ENCODE results near the gene E4F1. TPM values are rescaled to one million over a fixed set of nuclear protein-coding genes. Genes with fewer than 3 reads are reported as not detected.

E4F1 gene
- total and polyA plus RNA-seq, 9 of the 15 experiments (the other 6 are each of a cell fraction or from before 2014, with no cell fraction given) = 0.48 to 94.9 (median 20.4) TPM

GRCh38 chr16:2178321-2179106 lies 44.9 kb upstream of the E4F1 start:
- ChIA-PET CTCF (ENCODE audit: low intra/inter-chr PET ratio) (no interaction called here), POLR2A (interaction anchor here (0.5 to 1.1 kb wide), 3 partner anchors 11 to 110 kb away, joined by 3 to 7 read pairs (median 3); no protein-coding TSS in a partner anchor)
- H4K20me1 ChIP-seq (replicated peaks; ENCODE audit: control insufficient read depth, insufficient read depth, low read length) = no peaks in the 10 kb centered on the region; the same call in 1 of the 2 replicates
- no TSS peak for BruUV-seq (replicated peaks)
- H3K79me2 ChIP-seq (ENCODE audit: control insufficient read depth, insufficient read depth, low read length) = no peaks in the 10 kb centered on the region
- DNase-seq (ENCODE audit: extremely low read depth in 1 of 4, low spot score in 3 of 4) = peak; percentile 85 to 97 (median 92)
- peaks cover 39% of the 10 kb centered on the region; the same call in 1 of the 3 replicates for H3K36me3 ChIP-seq (ENCODE audit: control insufficient read depth, insufficient read depth, low read length)
- H3K9ac ChIP-seq (ENCODE audit: insufficient read depth in 1 of 2, low read depth in 2 of 2, low read length in 2 of 2) = no peak overlapping the region
- no peaks in the 10 kb centered on the region for H3K27me3 ChIP-seq (ENCODE audit: control insufficient read depth in 2 of 2, insufficient read depth in 2 of 2, low read length in 2 of 2)
- in situ Hi-C loops (cut with MboI) (no loop called here), intact Hi-C loops (cut with micrococcal nuclease) (no loop called here)
- no peak overlapping the region for H3K27ac ChIP-seq (ENCODE audit: extremely low read depth, low read depth, low read length)
- ATAC-seq = peak; percentile 94
- H3K9me3 ChIP-seq (replicated peaks; ENCODE audit: control insufficient read depth, insufficient read depth, low read depth, low read length) = no peaks in the 10 kb centered on the region
- H3K9me1 ChIP-seq (ENCODE audit: control insufficient read depth, insufficient read depth, low read length) = no peaks in the 10 kb centered on the region
- H2AFZ ChIP-seq (ENCODE audit: low read depth, low read length) = no peak overlapping the region
- WGBS (ENCODE audit: insufficient coverage, low coverage, missing lambda C conversion rate) = 82% methylated on average over 23 of the region's 106 CpGs
- H3K4me2 ChIP-seq (ENCODE audit: insufficient read depth, low read length) = no peak overlapping the region
- H3K4me3 ChIP-seq = no peak overlapping the region
- H3K4me1 ChIP-seq (replicated peaks in 1 of 2; ENCODE audit: control insufficient read depth in 2 of 2, insufficient read depth in 2 of 2, low read length in 2 of 2) = peaks cover 2 to 81% of the 10 kb centered on the region in 2 experiments; a peak in 3 of 5 replicates
- peak; percentile 83 for FAIRE-seq
- TF ChIP-seq E2F6 (IDR thresholded peaks at IDR 0.05; ENCODE audit: borderline replicate concordance in 1 of 2, extremely low read depth in 1 of 2, insufficient read depth in 1 of 2, insufficient read length in 1 of 2, low read depth in 1 of 2, low read length in 1 of 2, poor library complexity in 1 of 2, severe bottlenecking in 1 of 2) (peak; percentile 89 to 99), ERF (CRISPR knock-in tag; IDR thresholded peaks at IDR 0.05) (0 out of 2 replicates have a peak, but pooled peaks have one; percentile 64), POLR2AphosphoS2 (IDR thresholded peaks at IDR 0.05; ENCODE audit: low read length) (peak; percentile 81; the same call in 1 of the 2 replicates), CREB1 (IDR thresholded peaks at IDR 0.05) (peak; percentile 56; the same call in 1 of the 2 replicates), CREB1 (CRISPR knock-in tag; IDR thresholded peaks at IDR 0.05) (no peak), NBN (IDR thresholded peaks at IDR 0.05; ENCODE audit: low read depth) (no peak), TAF1 (IDR thresholded peaks at IDR 0.05; ENCODE audit: control insufficient read depth, extremely low read depth, insufficient read depth, low read length, severe bottlenecking) (peak; percentile 41), CXXC5 (CRISPR knock-in tag; IDR thresholded peaks at IDR 0.05) (peak; percentile 41), POLR2B (IDR thresholded peaks at IDR 0.05; ENCODE audit: low read depth, partially characterized antibody) (peak; percentile 55), THAP12 (CRISPR knock-in tag; IDR thresholded peaks at IDR 0.05) (peak; percentile 45; the same call in 1 of the 2 replicates), ETV6 (IDR thresholded peaks at IDR 0.05; ENCODE audit: borderline replicate concordance in 1 of 2, low read depth in 2 of 2, low read length in 1 of 2) (no peak), ETV6 (CRISPR knock-in tag; IDR thresholded peaks at IDR 0.05; ENCODE audit: borderline replicate concordance) (peak; percentile 70; the same call in 1 of the 2 replicates), VEZF1 (CRISPR knock-in tag; IDR thresholded peaks at IDR 0.05) (peak; percentile 49), MBD2 (IDR thresholded peaks at IDR 0.05; ENCODE audit: borderline replicate concordance, low read depth) (peak; percentile 46; the same call in 1 of the 2 replicates), SUPT5H (IDR thresholded peaks at IDR 0.05) (peak; percentile 65), ZNF431 (CRISPR knock-in tag; IDR thresholded peaks at IDR 0.05) (peak; percentile 74)

Data from K562 (cell line).